Activated CD4-positive, CD25-positive, alpha-beta regulatory T cell (primary cell): ENCODE results near the gene TSC22D3.
"Not testable (repeated sequence)": the region's sequence is repeated elsewhere in the genome, so short reads cannot be mapped to it uniquely, and the experiment has no call there.

Experiments
- DNase-seq, 4 experiments: peaks; one replicate each; lab custom pipeline; 2025; lab: John Stamatoyannopoulos, UW

Gene TSC22D3

GRCh38 chrX:107682256-107682655 is 93.3 kb downstream of the TSC22D3 start:
- no peak for DNase-seq

DNA sequence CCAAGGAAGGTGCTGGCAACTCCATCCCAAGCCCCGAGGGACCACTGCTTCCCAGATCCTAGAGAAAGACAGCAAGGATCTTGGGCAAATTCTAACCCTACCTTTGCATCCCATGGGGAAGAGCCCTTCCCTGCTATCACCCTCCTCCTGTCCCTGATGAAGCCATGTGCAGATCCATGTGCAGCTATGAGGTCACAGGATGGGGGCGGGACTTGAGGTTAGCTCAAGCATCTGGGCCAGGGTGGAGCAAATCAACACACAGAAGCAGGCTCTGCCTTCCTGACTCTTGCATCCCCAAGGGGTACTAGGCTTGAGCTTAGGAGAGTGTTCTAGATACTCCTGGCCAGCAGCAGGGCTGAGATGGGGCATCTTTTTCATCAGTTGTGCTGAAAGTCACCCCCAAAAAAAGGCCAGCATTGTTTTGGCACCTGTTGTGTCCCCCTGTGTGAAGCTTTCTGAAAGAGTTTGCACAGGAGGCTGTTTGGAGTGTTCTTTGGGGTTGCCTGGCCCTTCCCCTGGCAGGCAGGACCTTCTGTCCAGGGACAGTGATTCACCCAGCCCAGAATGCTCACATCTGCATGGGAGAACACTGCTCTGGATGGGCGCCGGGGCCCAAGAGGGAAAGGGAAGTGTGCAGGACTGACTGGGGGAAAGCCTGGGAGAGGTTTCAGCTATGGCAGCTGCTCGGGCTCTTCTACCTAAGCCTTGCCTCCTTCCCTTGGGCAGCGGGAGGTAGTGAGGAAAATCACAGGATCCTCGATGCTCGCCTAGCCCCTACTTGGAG is 96.4 kb downstream of the TSC22D3 start:
- peak in 3 of 4 experiments; percentile 26 to 53 (median 43) for DNase-seq

DNA sequence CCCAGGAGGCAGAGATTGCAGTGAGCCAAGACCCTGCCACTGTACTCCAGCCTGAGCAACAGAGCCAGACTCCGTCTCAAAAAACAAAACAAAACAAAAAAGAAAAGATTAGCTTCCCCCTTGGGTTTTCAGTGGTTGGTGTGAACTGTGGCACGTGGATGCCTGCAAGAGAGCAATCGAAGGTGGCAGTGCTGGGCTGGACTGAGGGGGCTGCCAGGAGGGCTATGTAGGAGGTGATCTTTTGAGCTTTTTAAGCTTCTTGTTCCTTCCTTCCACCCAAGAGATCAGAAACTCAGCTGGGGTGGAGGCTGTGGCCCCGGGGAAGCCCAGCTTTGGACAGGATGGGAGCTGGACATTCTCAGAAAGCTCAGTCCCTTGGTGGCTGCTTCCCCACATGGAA is 97.7 kb downstream of the TSC22D3 start:
- DNase-seq = no peak

GRCh38 chrX:107677501-107677901 is 98.1 kb downstream of the TSC22D3 start:
- DNase-seq = no peak

DNA sequence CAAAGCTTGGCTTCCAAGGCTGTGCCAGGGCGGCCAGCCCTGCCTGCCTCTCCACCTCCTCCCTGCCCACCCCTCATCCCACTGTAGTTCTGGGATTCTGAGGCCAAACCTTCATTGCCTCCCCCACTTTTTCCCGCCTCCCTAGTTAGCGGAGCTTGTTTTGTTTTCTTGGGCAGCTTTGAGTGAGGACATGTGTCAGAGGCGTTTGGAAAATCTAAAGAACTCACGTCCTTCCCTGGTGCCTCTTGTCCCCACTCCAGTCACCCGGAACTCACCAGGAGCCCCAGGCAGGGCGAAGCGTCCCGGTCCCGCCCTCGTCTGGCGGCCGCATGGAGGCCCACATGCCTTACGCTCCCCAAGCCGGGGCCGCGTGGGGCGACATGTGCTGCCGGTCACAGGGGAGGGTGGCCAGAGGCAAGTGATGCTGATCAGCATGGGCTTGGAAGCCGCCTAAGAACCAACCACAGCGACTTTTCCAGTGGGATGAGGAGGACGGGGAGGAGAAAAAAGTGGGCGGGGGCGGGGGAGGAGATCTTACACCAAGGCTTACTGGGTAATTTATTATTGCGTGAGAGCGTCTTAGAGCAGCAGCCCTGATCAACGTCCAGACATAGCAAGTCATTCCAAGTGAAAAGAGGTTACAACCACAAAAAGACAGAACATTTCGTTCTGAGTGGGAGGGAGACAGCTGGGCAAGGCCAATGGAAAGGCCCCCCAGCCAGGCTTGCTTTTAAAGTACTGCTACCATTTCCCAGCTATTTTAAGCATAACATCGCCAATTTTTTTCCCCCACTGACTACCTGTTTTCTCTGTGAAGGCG is 98.8 kb downstream of the TSC22D3 start:
- DNase-seq = peak; percentile 1 to 33 (median 8)

DNA sequence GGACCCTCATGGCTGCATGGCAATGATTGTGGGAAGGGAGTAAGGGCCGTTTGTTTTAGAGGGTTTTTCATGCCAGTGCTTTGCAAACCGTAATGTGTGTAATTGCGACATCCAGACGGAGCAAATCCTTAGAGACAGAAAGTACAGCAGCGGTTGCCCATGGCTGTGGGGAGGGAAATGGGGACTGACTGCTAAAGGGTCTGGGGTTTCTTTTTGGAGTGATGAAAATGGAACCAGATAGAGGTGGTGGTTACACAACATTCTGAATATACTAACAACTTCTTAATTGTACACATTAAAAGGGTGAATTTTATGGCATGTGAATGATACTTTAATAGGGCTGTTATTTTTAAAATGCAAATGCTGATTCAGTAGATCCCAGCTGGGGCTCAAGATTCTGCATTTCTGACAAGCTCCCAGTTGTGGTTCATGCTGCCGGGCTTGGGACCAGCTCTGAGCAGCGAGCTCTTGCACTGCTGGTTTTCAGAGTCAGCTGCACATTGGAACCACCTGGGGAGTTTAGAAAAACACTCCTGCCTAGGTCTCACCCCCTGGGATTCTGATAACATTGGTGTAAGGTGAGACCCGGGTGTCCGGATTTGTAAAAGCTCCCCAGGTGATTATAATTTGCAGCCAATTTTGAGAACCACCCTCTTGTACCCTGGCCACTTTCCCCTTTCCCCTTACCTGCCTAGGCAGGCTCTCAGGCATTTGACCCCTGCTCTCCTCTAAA is 99.6 kb downstream of the TSC22D3 start:
- no peak for DNase-seq

GRCh38 chrX:107675365-107675654 is 100.3 kb downstream of the TSC22D3 start:
- DNase-seq = no peak

DNA sequence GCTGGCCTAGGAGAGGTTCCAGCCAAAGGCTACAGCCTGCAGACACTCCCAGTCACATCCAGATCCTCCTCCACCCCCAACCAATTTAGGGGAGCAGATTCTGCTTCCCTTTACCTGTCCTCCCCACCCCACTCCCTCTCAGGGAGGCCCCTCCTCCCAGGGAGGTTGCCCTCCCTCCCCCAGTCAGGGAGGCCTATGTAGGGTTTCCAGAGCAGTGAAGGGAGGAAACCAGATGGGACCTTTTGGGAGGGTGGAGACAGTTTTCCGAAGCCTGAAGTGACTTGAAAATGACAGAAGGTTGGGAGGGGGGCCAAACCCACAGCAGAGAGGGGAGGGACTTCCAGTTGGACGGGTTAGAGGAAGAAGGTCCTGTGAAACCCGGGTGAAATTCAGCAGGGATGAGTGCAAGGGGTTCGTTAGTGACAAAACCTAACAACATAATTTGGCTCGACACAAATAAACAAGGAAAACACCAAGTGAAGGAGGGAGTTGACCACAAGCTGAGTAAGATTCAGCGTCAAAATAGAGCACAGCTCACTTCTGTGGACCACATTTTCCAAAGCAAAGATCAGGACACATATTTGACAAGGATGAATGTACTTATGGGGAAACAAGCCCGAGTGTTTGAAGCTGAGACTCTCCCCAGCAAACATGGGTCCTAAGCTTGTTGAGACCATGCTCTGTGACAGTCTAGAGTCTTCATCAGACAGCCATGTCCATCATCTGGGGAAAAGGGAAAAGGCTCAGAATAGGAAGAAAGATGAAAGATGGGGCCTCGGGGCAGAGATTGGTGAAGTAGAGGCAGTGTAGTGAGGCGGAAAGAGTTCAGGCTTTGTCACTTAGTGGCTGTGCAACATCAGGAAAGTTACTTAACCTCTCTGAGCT is 100.9 kb downstream of the TSC22D3 start:
- peak in 1 of 4 experiments; percentile 2 for DNase-seq

- DNase-seq = peak; percentile 48 to 78 (median 73)
Measured at GRCh38 chrX:107673933-107674479, 101.6 kb downstream of the TSC22D3 start.

DNA sequence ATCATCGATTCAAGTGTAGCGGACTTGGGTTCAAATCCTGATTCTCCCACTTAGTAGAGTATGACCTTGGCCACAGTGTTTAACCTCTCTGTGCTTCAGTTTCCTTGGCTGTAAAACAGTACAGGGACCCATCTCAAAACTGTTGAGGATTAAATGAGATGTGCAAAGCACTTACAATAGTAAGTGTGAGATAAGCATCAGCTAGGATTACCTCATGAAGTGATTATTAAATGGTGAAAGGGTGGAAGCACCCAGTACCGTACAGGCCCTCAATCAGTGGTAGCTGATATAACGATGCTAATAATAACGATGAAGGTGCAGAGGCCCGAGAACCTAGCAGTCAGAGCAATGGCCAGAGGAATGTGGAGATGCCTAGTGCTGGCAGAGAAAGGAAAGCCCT is 102.2 kb downstream of the TSC22D3 start:
- no peak for DNase-seq

DNA sequence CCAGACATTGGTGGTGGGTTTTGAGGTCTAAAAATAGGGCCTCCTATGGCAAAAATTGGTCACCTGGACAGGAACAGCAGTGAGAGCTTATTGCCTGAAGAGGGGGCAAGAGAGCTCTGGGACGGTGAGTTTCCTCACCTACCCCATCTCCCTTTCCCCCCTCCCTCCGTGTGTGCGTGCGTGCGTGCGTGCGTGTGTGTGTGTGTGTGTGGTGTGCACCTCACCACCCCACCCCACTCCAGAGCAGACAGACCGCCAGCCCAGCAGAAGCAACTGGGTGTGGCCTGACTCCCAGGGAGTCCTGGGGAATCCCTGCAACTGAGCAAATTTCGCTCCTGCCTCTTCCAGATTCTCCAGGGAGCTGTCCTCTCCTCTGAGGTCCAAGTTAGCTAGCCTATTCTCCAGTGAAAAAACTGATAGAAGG is 102.6 kb downstream of the TSC22D3 start:
- DNase-seq = peak; percentile 15 to 59 (median 34)

- DNase-seq = not testable (repeated sequence)
Measured at GRCh38 chrX:107671256-107671655, 104.3 kb downstream of the TSC22D3 start.

DNA sequence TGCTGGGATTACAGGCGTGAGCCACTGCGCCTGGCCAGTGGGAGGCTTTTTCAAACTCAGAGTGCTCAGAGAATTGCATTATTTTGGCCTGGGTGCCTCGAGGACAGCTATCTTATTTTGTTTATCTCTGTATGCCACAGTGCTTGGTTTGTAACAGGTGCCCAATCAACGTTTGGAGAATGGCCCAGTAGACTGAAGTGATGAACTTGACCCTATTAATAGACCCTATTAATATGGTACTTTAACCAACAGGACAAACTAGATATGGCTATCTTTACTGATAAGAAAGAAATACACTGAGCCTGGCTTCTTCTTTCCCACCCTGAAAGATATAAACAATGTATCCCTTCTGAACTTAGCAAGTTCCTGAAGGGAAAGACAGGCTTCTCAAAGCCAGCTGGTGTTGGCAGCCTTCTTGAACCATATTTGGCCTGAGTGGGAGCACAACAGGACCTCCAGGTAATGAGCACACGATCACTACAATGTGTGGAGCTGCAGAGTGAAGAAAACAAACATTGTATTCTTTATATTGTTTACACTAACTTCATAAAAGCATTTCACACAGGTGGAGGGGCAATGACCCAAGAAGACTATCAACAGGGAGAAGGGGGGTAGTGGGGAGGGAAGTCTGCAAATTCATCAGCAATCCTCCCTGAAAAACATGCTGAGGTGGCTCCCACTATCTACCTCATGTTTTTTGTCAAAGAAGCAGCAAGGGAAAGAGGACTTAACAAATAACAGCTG is 105.5 kb downstream of the TSC22D3 start:
- DNase-seq = no peak

GRCh38 chrX:107669261-107669660 is 106.3 kb downstream of the TSC22D3 start:
- DNase-seq = no peak

DNA sequence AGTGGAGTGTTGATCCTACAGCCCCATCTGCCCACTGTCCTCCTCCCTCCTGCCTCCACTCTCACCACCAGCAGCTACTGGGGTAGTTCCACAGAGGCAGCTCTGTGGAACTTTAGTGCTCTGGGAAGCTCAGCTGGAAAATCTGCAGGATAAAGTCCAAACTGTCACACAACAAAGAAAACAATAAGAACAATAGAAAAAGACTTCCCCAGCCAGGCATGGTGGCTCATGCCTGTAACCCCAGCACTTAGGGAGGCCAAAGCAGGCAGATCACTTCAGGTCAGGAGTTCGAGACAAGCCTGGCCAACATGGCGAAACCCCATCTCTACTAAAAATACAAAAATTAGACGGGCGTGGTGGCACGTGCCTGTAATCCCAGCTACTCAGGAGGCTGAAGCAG is 106.9 kb downstream of the TSC22D3 start:
- not testable (repeated sequence) for DNase-seq

DNA sequence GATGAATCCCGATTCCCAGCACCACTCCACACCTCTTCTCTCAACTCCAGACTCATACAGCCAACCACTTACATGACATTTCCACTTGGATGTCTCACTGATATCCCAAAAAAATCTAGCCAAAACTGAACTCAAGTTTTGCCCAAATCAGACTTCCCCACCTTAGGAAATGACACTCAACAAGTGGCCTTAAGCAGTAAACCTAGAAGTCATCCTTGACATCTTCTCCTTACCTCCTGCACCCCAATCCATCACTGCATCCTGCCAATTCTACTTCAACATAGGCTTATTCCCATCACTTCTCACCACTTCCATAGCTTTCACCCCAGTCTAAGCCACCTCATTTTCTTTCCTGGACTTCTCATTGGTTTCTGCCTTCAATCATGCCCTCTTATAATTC is 108.2 kb downstream of the TSC22D3 start:
- DNase-seq = no peak

GRCh38 chrX:107666931-107667330 is 108.7 kb downstream of the TSC22D3 start:
- no peak for DNase-seq
